K562 (cell line): ENCODE results near the gene SNX14. TPM values are rescaled to one million over a fixed set of nuclear protein-coding genes. Genes with fewer than 3 reads are reported as not detected.

Experiments
- BHLHE40 ChIP-seq: IDR thresholded peaks from 2 replicates; pipeline ENCODE4 v1.6.1; 2011; ENCODE audit warnings: low read length, improper control_type of control experiment
- FOSL1 ChIP-seq: fragments of 200-800 bp; sonication (Bioruptor generic); conservative IDR thresholded peaks from 2 replicates; pipeline ENCODE4 v1.6.1; 2016; ENCODE audit warnings: missing genetic modification characterization, missing compliant biosample characterization
- GABPB2 ChIP-seq: fragments of 250-450 bp; sonication (Bioruptor Pico); conservative IDR thresholded peaks from 2 replicates; pipeline ENCODE4 v1.5.1; 2021; ENCODE audit warnings: mild to moderate bottlenecking
- HNRNPLL ChIP-seq: fragments of 200-400 bp; formaldehyde crosslinking; IDR thresholded peaks from 2 replicates; pipeline ENCODE4 v1.6.1; 2017; ENCODE audit warnings: low read length, low read depth, mild to moderate bottlenecking; ENCODE audit not compliant: poor library complexity, severe bottlenecking
- MCM3 ChIP-seq: fragments of 450-650 bp; IDR thresholded peaks from 2 replicates; pipeline ENCODE4 v1.6.1; 2016
- MTA3 ChIP-seq: fragments of 450-650 bp; formaldehyde crosslinking; IDR thresholded peaks from 2 replicates; pipeline ENCODE4 v1.6.1; 2017; ENCODE audit warnings: mild to moderate bottlenecking, borderline replicate concordance
- NCOR1 ChIP-seq: fragments of 450-650 bp; IDR thresholded peaks from 2 replicates; pipeline ENCODE4 v1.6.1; 2016; ENCODE audit warnings: mild to moderate bottlenecking, moderate library complexity
- PREB ChIP-seq: sonication (generic); formaldehyde crosslinking; IDR thresholded peaks from 2 replicates; pipeline ENCODE4 v1.8.1; 2023; ENCODE audit warnings: mild to moderate bottlenecking, missing genetic modification reagents
- RBM34 ChIP-seq: fragments of 200-400 bp; formaldehyde crosslinking; IDR thresholded peaks from 2 replicates; pipeline ENCODE4 v1.6.1; 2018; ENCODE audit warnings: low read length, borderline replicate concordance; ENCODE audit not compliant: insufficient read depth
- SAFB2 ChIP-seq: fragments of 200-400 bp; formaldehyde crosslinking; IDR thresholded peaks from 2 replicates; pipeline ENCODE4 v1.6.1; 2018; ENCODE audit warnings: borderline replicate concordance, low read length, low read depth, moderate library complexity; ENCODE audit not compliant: severe bottlenecking
- TCF7 ChIP-seq: sonication (generic); IDR thresholded peaks from 2 replicates; pipeline ENCODE4 v1.6.1; 2016; ENCODE audit warnings: antibody characterized with exemption, borderline replicate concordance
- TFAP4 ChIP-seq: sonication (generic); formaldehyde crosslinking; IDR thresholded peaks from 2 replicates; pipeline ENCODE4 v1.8.0; 2022; ENCODE audit warnings: missing genetic modification reagents, mild to moderate bottlenecking, moderate library complexity, borderline replicate concordance
- THAP12 ChIP-seq: fragments of 250-450 bp; sonication (Bioruptor Pico); IDR thresholded peaks from 2 replicates; pipeline ENCODE4 v1.9.0; 2021; ENCODE audit warnings: mild to moderate bottlenecking, inconsistent platforms
- ZBTB33 ChIP-seq: sonication (generic); formaldehyde crosslinking; IDR thresholded peaks from 2 replicates; pipeline ENCODE4 v1.8.1; 2023; ENCODE audit warnings: mild to moderate bottlenecking, missing genetic modification reagents
- ZNF143 ChIP-seq: sonication (generic); formaldehyde crosslinking; IDR thresholded peaks from 2 replicates; pipeline ENCODE4 v1.9.0; 2022; ENCODE audit warnings: mild to moderate bottlenecking, missing genetic modification reagents
- polyA plus RNA-seq, 8 experiments: library from polyadenylated mRNA; depleted of rRNA in 4 of 8; stranded (reverse) in 5 of 8; unstranded in 3 of 8; fragments of >200 nt; fragmentation: Nextera tagmentation in 2 of 8; fragmentation: Illumina TruSeq in 1 of 8; extraction: Ambion mirVana in 2 of 8; extraction: Trizol in 1 of 8; gene quantifications; 2 replicates each; pipeline versions ENCODE4 v1.2.1 to v1.2.3, GENCODE V29; 2011 to 2014; ENCODE audit warnings: inconsistent platforms in 1 of 8, missing spikeins in 1 of 8
- total RNA-seq, 7 experiments: library from RNA; depleted of rRNA in 6 of 7; stranded (reverse); fragments of >200 nt in 6 of 7; fragmentation: Illumina TruSeq in 2 of 7; extraction: Trizol in 2 of 7; gene quantifications; 2 replicates each; pipeline versions ENCODE4 v1.2.1 to v1.2.3, GENCODE V29; 2011 to 2021; ENCODE audit warnings: low replicate concordance in 1 of 7
- TF ChIP-seq, protein P1 (sequence below): fragments of 250-450 bp; sonication (Bioruptor Pico); IDR thresholded peaks from 2 replicates; pipeline ENCODE4 v1.8.0; 2021; ENCODE audit warnings: mild to moderate bottlenecking, moderate library complexity
- TF ChIP-seq, protein P2 (sequence below): conservative IDR thresholded peaks from 2 replicates; pipeline ENCODE4 v1.6.1; 2011; ENCODE audit warnings: low read depth, mild to moderate bottlenecking, low read length; ENCODE audit not compliant: control insufficient read depth

SNX14 gene
- total and polyA plus RNA-seq, 9 of the 15 experiments (the other 6 are each of a cell fraction or from before 2014, with no cell fraction given), result 46.5 to 140 (median 71.2) TPM

DNA sequence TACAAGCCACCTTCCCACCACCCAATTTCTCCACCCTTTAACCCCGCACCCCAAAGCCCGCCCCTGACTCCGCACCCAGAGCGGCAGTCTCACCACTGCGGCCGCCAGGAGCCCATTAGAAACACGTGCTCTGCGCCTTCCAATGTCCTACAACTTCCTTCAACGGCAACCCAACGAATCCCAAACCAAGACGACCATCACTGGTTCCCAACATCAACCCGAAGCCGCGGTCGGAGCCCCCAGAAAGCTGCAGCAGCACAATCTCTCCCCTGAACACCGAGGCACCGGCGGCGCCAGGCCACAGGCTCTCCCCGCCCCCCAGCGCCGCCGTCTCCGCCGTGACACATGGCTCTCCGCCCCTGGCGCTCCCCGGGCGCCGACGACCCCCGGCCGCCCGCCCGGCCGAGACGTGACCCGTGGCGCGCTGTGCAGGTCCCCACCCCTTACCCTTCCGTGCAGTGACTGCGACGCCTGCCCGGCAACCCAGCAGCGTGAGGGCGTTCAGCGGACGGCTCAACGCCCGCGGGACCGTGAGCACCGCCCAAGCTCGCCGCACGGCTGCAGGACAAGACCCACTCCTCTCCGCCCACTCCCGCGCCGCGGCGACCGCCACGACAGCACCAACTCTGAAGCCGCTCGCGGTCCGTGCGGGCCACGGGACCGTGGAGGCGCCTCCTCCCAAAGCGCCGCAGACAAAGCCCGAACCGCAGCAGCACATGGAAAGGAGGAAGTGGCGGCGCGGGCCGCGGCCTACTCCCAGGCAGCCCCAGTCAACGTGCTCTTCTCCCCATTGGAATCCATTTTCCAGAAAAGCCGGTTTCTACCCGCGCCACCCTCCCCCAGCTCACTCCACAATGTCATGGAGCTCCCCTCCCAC is 48.5 kb upstream of the SNX14 start (continued):
- TF ChIP-seq ZBTB33 (CRISPR knock-in tag), result 0 out of 2 replicates have a peak, but pooled peaks have one; percentile 17
- TF ChIP-seq ZNF143 (CRISPR knock-in tag), result no peak
- TF ChIP-seq, protein P1, sequence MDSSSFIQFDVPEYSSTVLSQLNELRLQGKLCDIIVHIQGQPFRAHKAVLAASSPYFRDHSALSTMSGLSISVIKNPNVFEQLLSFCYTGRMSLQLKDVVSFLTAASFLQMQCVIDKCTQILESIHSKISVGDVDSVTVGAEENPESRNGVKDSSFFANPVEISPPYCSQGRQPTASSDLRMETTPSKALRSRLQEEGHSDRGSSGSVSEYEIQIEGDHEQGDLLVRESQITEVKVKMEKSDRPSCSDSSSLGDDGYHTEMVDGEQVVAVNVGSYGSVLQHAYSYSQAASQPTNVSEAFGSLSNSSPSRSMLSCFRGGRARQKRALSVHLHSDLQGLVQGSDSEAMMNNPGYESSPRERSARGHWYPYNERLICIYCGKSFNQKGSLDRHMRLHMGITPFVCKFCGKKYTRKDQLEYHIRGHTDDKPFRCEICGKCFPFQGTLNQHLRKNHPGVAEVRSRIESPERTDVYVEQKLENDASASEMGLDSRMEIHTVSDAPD (CRISPR knock-in tag), result no peak
- TF ChIP-seq TCF7, result no peak
- peak; percentile 10; the same call in 1 of the 2 replicates for TF ChIP-seq TFAP4 (CRISPR knock-in tag)
- TF ChIP-seq BHLHE40, result no peak
- no peak for TF ChIP-seq RBM34
- no peak for TF ChIP-seq MCM3
- no peak for TF ChIP-seq SAFB2
- TF ChIP-seq THAP12 (CRISPR knock-in tag), result no peak
- no peak for TF ChIP-seq HNRNPLL
- TF ChIP-seq MTA3, result no peak
- no peak for TF ChIP-seq PREB (CRISPR knock-in tag)
- no peak for TF ChIP-seq NCOR1
- TF ChIP-seq, protein P2, sequence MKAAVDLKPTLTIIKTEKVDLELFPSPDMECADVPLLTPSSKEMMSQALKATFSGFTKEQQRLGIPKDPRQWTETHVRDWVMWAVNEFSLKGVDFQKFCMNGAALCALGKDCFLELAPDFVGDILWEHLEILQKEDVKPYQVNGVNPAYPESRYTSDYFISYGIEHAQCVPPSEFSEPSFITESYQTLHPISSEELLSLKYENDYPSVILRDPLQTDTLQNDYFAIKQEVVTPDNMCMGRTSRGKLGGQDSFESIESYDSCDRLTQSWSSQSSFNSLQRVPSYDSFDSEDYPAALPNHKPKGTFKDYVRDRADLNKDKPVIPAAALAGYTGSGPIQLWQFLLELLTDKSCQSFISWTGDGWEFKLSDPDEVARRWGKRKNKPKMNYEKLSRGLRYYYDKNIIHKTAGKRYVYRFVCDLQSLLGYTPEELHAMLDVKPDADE, result peak; percentile 69; the same call in 1 of the 2 replicates
- no peak for TF ChIP-seq FOSL1
- no peak for TF ChIP-seq GABPB2 (CRISPR knock-in tag)
